ENCODE measurements around the gene ACTG2. TPM values are rescaled to one million over a fixed set of nuclear protein-coding genes. Genes with fewer than 3 reads are reported as not detected.
"Not testable (repeated sequence)": the region's sequence is repeated elsewhere in the genome, so short reads cannot be mapped to it uniquely, and the experiment has no call there.

Gene ACTG2
- total RNA-seq, 3 donors from 2014 or later = 3.8 to 108 (median 54.6) TPM

GRCh38 chr2:73897934-73898333 is 5.1 kb downstream of the ACTG2 start:
- Histone ChIP-seq H3K27me3 (no peaks in the 10 kb centered on the region), H3K9me3 (no peaks in the 10 kb centered on the region), H3K27ac (peak overlapping the region; percentile 87), H3K4me3 (peak overlapping the region in 1 of 3 donors; percentile 49), H3K36me3 (no peaks in the 10 kb centered on the region), H3K4me1 (peaks cover 3 to 8% of the 10 kb centered on the region in 2 donors)
- TF ChIP-seq POLR2AphosphoS5 (IDR thresholded peaks at IDR 0.05) = peak in 1 of 3 donors; percentile 24
- no peak for TF ChIP-seq POLR2A (IDR thresholded peaks at IDR 0.05)
- peak in 1 of 2 donors; percentile 86 for DNase-seq (ENCODE audit: low spot score in 2 of 2)
- intact Hi-C loops (cut with DNase I; ENCODE audit: low total_unique reads) = no loop called here

DNA sequence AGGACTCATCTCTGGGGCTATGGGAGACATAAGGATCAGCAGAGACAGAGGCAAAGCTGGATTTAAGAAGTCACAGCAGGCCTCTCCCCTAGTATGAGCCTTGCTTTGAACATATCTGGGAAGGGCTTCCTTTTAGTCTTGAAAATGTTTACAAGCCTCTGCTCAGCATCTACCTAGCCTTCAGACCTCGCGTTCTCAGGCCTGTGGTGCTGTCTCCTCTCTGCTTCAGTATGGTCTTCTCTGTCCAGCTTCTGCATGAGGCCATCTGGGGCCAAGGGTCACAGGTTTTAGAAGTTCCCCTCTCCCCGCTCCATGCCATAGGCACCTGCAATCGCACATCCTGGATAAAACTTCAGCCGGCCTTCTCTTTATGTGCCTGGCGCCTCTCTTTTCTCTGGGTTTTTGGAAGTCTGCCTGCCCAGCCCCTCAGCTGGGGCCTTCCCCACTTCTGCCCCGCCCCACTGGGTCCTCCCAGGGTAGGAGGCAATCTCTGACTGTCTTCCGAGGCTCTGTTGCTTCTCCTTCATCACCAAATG is 7.1 kb downstream of the ACTG2 start:
- DNase-seq (ENCODE audit: low spot score in 2 of 2) = no peak
- intact Hi-C loops (cut with DNase I; ENCODE audit: low total_unique reads) = no loop called here
- no peak for TF ChIP-seq CTCF (IDR thresholded peaks at IDR 0.05)
- no peak for TF ChIP-seq POLR2A (IDR thresholded peaks at IDR 0.05)
- no peak for TF ChIP-seq POLR2AphosphoS5 (IDR thresholded peaks at IDR 0.05)

DNA sequence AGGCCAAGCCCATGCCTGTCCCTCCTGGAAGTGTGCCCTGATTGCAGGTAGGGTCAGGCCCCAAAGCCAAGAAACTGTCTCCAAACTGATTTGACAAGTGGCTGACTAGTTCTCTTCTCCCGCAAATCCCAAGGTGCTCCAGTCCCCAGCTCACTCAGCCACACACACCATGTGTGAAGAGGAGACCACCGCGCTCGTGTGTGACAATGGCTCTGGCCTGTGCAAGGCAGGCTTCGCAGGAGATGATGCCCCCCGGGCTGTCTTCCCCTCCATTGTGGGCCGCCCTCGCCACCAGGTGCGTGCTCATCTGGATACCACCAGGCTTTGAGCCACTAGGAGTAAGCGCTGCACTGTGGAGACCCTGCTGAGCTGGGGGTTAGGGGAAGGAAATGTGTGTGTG is 8.3 kb downstream of the ACTG2 start:
- Histone ChIP-seq H3K4me1 (peaks cover 3 to 8% of the 10 kb centered on the region in 2 donors), H3K36me3 (no peaks in the 10 kb centered on the region)

More for the DNA sequence above, 7.1 kb downstream of the ACTG2 start:
- Histone ChIP-seq H3K4me1 (peaks cover 3 to 8% of the 10 kb centered on the region in 2 donors), H3K27ac (peak overlapping the region; percentile 0 to 52), H3K9me3 (no peaks in the 10 kb centered on the region), H3K4me3 (no peak overlapping the region), H3K36me3 (no peaks in the 10 kb centered on the region), H3K27me3 (no peaks in the 10 kb centered on the region)

DNA sequence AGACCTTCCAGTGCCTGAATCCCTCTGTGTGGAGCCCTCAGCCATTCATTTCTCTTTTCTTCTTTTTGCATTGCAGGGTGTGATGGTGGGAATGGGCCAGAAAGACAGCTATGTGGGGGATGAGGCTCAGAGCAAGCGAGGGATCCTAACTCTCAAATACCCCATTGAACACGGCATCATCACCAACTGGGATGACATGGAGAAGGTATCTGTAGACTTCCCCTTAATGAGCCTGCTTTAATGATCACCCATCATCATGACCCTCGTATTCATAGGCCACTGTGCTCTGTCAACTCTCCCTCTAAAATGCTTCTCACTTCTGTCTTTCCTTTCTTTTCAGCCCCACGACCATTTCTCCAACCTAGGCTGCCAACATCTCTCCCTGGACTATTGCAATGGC is 9.5 kb downstream of the ACTG2 start:
- intact Hi-C loops (cut with DNase I; ENCODE audit: low total_unique reads) = no loop called here

More for the DNA sequence above, 8.3 kb downstream of the ACTG2 start:
- H3K27ac ChIP-seq = peak overlapping the region; percentile 0 to 63
- H3K4me3 ChIP-seq = no peak overlapping the region
- H3K27me3 ChIP-seq = no peaks in the 10 kb centered on the region
- no peak for TF ChIP-seq POLR2AphosphoS5 (IDR thresholded peaks at IDR 0.05)
- TF ChIP-seq CTCF (IDR thresholded peaks at IDR 0.05) = no peak
- TF ChIP-seq POLR2A (IDR thresholded peaks at IDR 0.05) = no peak
- no peaks in the 10 kb centered on the region for H3K9me3 ChIP-seq
- intact Hi-C loops (cut with DNase I; ENCODE audit: low total_unique reads) = no loop called here
- no peak for DNase-seq (ENCODE audit: low spot score in 2 of 2)

GRCh38 chr2:73903313-73903712 is 10.5 kb downstream of the ACTG2 start:
- DNase-seq (ENCODE audit: low spot score in 2 of 2) = no peak
- H3K4me3 ChIP-seq = no peak overlapping the region
- H3K9me3 ChIP-seq = no peaks in the 10 kb centered on the region
- no peaks in the 10 kb centered on the region for H3K36me3 ChIP-seq
- H3K4me1 ChIP-seq = peaks cover 0 to 3% of the 10 kb centered on the region in 2 donors
- H3K27ac ChIP-seq = no peak overlapping the region
- intact Hi-C loops (cut with DNase I; ENCODE audit: low total_unique reads) = no loop called here
- H3K27me3 ChIP-seq = no peaks in the 10 kb centered on the region
- no peak for TF ChIP-seq POLR2A (IDR thresholded peaks at IDR 0.05)
- TF ChIP-seq POLR2AphosphoS5 (IDR thresholded peaks at IDR 0.05) = no peak
- no peak for TF ChIP-seq CTCF (IDR thresholded peaks at IDR 0.05)

More for the DNA sequence above, 9.5 kb downstream of the ACTG2 start:
- DNase-seq (ENCODE audit: low spot score in 2 of 2) = no peak
- Histone ChIP-seq H3K4me3 (no peak overlapping the region), H3K36me3 (no peaks in the 10 kb centered on the region), H3K4me1 (peaks cover 2 to 3% of the 10 kb centered on the region in 2 donors), H3K9me3 (no peaks in the 10 kb centered on the region), H3K27me3 (no peaks in the 10 kb centered on the region), H3K27ac (no peak overlapping the region)
- TF ChIP-seq CTCF (IDR thresholded peaks at IDR 0.05) (no peak), POLR2A (IDR thresholded peaks at IDR 0.05) (no peak), POLR2AphosphoS5 (IDR thresholded peaks at IDR 0.05) (no peak)

GRCh38 chr2:73903949-73904613 is 11.3 kb downstream of the ACTG2 start:
- H3K36me3 ChIP-seq; H3K4me3 ChIP-seq; DNase-seq (ENCODE audit: low spot score in 2 of 2); H3K9me3 ChIP-seq; H3K4me1 ChIP-seq; H3K27ac ChIP-seq; intact Hi-C loops (cut with DNase I; ENCODE audit: low total_unique reads); H3K27me3 ChIP-seq: not testable (repeated sequence)

All from breast epithelium (tissue), 4 donors.